ENCODE measurements around the gene SCN1B.

SCN1B gene

DNA sequence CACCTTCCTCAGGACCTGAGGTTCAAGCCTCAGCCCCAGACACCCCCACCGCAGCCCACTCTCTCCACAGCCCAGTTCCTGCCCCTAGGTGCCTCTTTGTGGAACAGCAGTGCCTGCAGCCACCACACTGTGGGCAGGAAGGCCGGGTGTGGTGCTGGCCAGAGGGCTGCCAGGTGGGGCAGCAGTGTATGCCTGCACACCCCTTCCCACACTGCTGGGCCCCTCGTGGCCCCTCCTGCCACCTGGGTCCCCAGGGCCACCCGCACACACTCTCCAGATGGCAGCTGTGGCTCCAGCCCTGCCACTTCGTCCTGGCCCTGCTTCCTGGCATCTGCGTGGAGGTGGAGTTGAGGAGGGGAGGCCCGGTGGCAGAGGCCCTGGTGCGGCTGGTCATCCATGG, 46.4 kb downstream of the SCN1B start:
- DNase-seq, result no peak

DNA sequence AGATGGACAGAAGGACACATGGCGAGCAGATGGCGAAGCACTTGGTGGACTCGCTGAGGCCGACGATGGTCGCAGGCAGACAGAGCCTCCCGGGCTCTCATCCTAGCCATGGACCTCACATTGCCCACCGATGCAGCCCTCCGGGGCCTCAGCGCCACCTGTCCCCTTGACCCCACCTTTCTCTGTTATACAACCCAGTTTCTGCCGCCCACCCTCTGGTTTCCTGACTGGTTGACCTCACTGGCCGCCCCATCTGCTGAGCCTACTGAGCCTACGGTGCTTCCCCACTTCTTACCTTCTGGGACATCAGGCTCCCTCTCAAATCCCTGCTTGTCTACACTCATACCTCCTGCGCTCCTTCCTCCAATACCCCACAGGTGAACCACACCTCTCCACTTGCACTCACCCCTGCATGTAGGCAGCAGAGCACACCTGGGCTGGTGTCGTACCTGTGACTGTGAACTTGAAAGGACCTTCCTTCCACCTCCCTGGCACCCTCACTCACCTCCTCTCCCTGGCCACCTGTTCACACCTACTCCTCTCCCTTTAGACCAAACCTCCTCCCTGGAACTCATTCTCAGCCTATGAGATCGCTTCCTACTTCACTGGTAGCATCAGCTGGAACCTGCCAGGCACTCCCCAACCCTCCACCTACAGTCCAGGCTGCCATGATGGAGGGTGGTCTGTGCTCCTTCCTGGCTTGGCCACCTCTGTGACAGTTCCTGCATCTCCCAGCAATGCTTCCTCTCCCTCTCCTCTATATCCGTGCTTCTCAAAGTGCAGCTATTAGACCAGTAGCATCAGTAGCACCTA, 47.3 kb downstream of the SCN1B start:
- no peak for DNase-seq

GRCh38 chr19:35079826-35080225, 49.6 kb downstream of the SCN1B start:
- DNase-seq, result no peak

GRCh38 chr19:35080613-35081170, 50.4 kb downstream of the SCN1B start:
- no peak for DNase-seq

- DNase-seq, result no peak
These were observed 50.9 kb downstream of the SCN1B start for GRCh38 chr19:35081201-35081600.

GRCh38 chr19:35083691-35084508, 53.6 kb downstream of the SCN1B start:
- no peak for DNase-seq

DNA sequence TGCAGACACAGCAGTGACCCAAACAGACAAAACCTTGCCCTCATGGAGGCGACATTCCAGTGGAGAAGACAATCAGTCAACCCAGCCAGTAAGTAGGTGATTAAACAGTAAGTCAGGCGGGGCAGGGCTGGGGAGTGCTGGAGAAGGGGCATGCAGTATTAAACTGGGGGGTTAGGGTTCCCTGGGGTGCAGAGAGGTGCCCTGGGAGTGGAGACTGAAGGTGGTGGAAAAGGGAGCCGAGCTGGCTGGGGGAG, 54.2 kb downstream of the SCN1B start:
- DNase-seq, result no peak

- no peak for DNase-seq
These were observed 55.7 kb downstream of the SCN1B start for GRCh38 chr19:35085947-35086346.

DNA sequence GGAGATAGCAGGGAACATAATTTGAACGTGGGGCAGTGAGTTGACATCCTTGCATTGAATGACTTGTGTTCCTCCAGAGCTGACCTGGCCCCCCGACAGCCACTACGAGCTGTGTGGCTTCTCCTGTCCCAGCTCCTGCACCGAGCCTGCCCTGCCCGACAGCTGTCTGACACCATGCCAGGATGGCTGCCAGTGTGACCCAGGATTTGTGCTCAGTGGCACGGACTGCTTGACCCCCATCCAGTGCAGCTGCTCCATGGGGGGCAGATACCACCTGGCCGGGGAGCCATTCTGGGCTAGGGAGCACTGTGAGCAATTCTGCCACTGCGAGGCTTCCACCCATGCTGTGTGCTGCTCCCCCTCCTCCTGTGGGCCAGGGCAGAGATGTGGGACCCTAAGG, 56.2 kb downstream of the SCN1B start:
- DNase-seq, result no peak

GRCh38 chr19:35087393-35087792, 57.1 kb downstream of the SCN1B start:
- no peak for DNase-seq

- DNase-seq, result no peak
These were observed 58.1 kb downstream of the SCN1B start for GRCh38 chr19:35088131-35088913.

- no peak for DNase-seq
These were observed 59.3 kb downstream of the SCN1B start for GRCh38 chr19:35089554-35089953.

Data from NCI-H774 (cell line).